ENCODE data around the gene PPP1R12B.
"Not testable (repeated sequence)": the region's sequence is repeated elsewhere in the genome, so short reads cannot be mapped to it uniquely, and the experiment has no call there.

The PPP1R12B gene

GRCh38 chr1:202631076-202631923 is 282.8 kb downstream of the PPP1R12B start:
- ChIA-PET POLR2A (no interaction called here), CTCF (interaction anchor here (0.5 to 1.1 kb wide), 3 partner anchors 15 to 82 kb away, joined by 3 to 4 read pairs (median 4); no protein-coding TSS in a partner anchor)
- no peaks in the 10 kb centered on the region for H3K9me3 ChIP-seq (ENCODE audit: control insufficient read depth, insufficient read depth, low read depth, low read length)
- H3K4me1 ChIP-seq (ENCODE audit: control insufficient read depth, insufficient read depth, low read length), result no peaks in the 10 kb centered on the region
- TF ChIP-seq ZIC2 (tag by site-specific recombination; IDR thresholded peaks at IDR 0.05) (peak; percentile 95), KLF10 (tag by site-specific recombination; IDR thresholded peaks at IDR 0.05) (no peak)
- no peaks in the 10 kb centered on the region for H3K36me3 ChIP-seq (ENCODE audit: control insufficient read depth in 2 of 2, insufficient read depth in 1 of 2, low read length in 2 of 2)
- no peak overlapping the region for H3K4me3 ChIP-seq (ENCODE audit: low read depth, low read length)
- H3K27ac ChIP-seq (ENCODE audit: extremely low read depth, low read depth, low read length), result no peak overlapping the region

DNA sequence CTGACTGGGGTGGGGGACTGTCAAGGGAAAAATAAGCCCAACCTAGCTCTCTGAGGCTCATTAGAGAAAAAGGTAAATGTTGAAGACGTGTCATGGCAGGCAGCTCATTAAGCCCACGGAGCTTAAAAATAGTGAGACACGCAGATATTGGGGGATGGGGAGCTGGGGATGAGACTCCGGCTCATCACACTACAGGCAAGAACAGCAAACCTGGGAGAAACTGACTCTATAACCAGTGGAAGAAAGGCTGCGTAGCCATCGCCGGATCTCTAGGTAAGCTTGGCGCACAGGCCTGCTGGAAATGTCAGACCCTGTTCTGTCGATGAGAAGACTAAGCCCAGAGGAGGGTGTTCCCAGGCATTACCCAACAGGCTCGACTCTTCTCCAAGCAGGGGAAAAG is 283.7 kb downstream of the PPP1R12B start:
- no peaks in the 10 kb centered on the region for H3K36me3 ChIP-seq (ENCODE audit: control insufficient read depth in 2 of 2, insufficient read depth in 1 of 2, low read length in 2 of 2)
- ChIA-PET POLR2A (no interaction called here), CTCF (interaction anchor here (1.1 kb wide), 1 partner anchor 16 kb away, joined by 4 read pairs; no protein-coding TSS in a partner anchor)
- H3K27ac ChIP-seq (ENCODE audit: extremely low read depth, low read depth, low read length), result no peak overlapping the region
- no peak overlapping the region for H3K4me3 ChIP-seq (ENCODE audit: low read depth, low read length)
- no peak for TF ChIP-seq ZNF544 (tag by site-specific recombination; IDR thresholded peaks at IDR 0.05)
- TF ChIP-seq HOXC10 (CRISPR knock-in tag; IDR thresholded peaks at IDR 0.05), result no peak
- TF ChIP-seq ZNF214 (tag by site-specific recombination; IDR thresholded peaks at IDR 0.05; ENCODE audit: borderline replicate concordance), result no peak
- no peak for TF ChIP-seq PRDM10 (tag by site-specific recombination; IDR thresholded peaks at IDR 0.05)
- TF ChIP-seq, protein P1, sequence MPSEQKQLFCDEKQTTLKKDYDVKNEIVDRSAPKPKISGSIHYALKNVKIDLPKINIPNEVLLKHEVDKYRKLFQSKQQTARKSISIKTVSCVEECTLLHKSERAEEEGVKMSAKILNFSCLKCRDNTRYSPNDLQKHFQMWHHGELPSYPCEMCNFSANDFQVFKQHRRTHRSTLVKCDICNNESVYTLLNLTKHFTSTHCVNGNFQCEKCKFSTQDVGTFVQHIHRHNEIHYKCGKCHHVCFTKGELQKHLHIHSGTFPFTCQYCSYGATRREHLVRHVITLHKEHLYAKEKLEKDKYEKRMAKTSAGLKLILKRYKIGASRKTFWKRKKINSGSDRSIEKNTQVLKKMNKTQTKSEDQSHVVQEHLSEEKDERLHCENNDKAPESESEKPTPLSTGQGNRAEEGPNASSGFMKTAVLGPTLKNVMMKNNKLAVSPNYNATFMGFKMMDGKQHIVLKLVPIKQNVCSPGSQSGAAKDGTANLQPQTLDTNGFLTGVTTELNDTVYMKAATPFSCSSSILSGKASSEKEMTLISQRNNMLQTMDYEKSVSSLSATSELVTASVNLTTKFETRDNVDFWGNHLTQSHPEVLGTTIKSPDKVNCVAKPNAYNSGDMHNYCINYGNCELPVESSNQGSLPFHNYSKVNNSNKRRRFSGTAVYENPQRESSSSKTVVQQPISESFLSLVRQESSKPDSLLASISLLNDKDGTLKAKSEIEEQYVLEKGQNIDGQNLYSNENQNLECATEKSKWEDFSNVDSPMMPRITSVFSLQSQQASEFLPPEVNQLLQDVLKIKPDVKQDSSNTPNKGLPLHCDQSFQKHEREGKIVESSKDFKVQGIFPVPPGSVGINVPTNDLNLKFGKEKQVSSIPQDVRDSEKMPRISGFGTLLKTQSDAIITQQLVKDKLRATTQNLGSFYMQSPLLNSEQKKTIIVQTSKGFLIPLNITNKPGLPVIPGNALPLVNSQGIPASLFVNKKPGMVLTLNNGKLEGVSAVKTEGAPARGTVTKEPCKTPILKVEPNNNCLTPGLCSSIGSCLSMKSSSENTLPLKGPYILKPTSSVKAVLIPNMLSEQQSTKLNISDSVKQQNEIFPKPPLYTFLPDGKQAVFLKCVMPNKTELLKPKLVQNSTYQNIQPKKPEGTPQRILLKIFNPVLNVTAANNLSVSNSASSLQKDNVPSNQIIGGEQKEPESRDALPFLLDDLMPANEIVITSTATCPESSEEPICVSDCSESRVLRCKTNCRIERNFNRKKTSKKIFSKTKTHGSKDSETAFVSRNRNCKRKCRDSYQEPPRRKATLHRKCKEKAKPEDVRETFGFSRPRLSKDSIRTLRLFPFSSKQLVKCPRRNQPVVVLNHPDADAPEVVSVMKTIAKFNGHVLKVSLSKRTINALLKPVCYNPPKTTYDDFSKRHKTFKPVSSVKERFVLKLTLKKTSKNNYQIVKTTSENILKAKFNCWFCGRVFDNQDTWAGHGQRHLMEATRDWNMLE (tag by site-specific recombination; conservative IDR thresholded peaks at IDR 0.05; ENCODE audit: low read depth), result no peak
- TF ChIP-seq ZXDB (tag by site-specific recombination; IDR thresholded peaks at IDR 0.05), result no peak
- no peaks in the 10 kb centered on the region for H3K4me1 ChIP-seq (ENCODE audit: control insufficient read depth, insufficient read depth, low read length)
- H3K9me3 ChIP-seq (ENCODE audit: control insufficient read depth, insufficient read depth, low read depth, low read length), result no peaks in the 10 kb centered on the region

GRCh38 chr1:202636171-202636570 is 287.7 kb downstream of the PPP1R12B start:
- H3K4me1 ChIP-seq (ENCODE audit: control insufficient read depth, insufficient read depth, low read length); H3K4me3 ChIP-seq (ENCODE audit: low read depth, low read length); H3K27ac ChIP-seq (ENCODE audit: extremely low read depth, low read depth, low read length); H3K36me3 ChIP-seq (ENCODE audit: control insufficient read depth in 2 of 2, insufficient read depth in 1 of 2, low read length in 2 of 2); H3K9me3 ChIP-seq (ENCODE audit: control insufficient read depth, insufficient read depth, low read depth, low read length); POLR2A ChIA-PET: not testable (repeated sequence)
- CTCF ChIA-PET, result interaction anchor here (0.6 kb wide), 1 partner anchor 112 kb away, joined by 4 read pairs; no protein-coding TSS in a partner anchor

- POLR2A ChIA-PET; H3K36me3 ChIP-seq (ENCODE audit: control insufficient read depth in 2 of 2, insufficient read depth in 1 of 2, low read length in 2 of 2); H3K9me3 ChIP-seq (ENCODE audit: control insufficient read depth, insufficient read depth, low read depth, low read length); H3K4me1 ChIP-seq (ENCODE audit: control insufficient read depth, insufficient read depth, low read length); H3K4me3 ChIP-seq (ENCODE audit: low read depth, low read length); H3K27ac ChIP-seq (ENCODE audit: extremely low read depth, low read depth, low read length): not testable (repeated sequence)
- CTCF ChIA-PET, result interaction anchor here (0.9 kb wide), 1 partner anchor 10 kb away, joined by 3 read pairs; no protein-coding TSS in a partner anchor
Measured at GRCh38 chr1:202637321-202638018, 289.0 kb downstream of the PPP1R12B start.
